Measurements from ENCODE around the gene A2ML1.

GRCh38 chr12:8906266-8907180, 84.1 kb downstream of the A2ML1 start:
- TF ChIP-seq CTCF (IDR thresholded peaks at IDR 0.05) (no peak), EZH2 (IDR thresholded peaks at IDR 0.05) (no peak)

Measured in neural progenitor cell (in vitro differentiated cells).